GM19324 (cell line): ENCODE measurements around the gene DUSP3.

Experiments
- ATAC-seq: cut with Tn5 transposase; IDR thresholded peaks from one replicate; pipeline ENCODE4 v1.9.1; 2021; ENCODE audit warnings: mild to moderate bottlenecking, moderate library complexity; ENCODE audit not compliant: unreplicated experiment, low FRiP score

Gene DUSP3

GRCh38 chr17:43770957-43771356 lies 7.8 kb downstream of the DUSP3 start:
- no peak for ATAC-seq

- ATAC-seq: no peak
These were observed 8.9 kb downstream of the DUSP3 start for GRCh38 chr17:43769859-43770258.

- ATAC-seq: no peak
These were observed 9.4 kb downstream of the DUSP3 start for GRCh38 chr17:43769426-43769825.

- ATAC-seq: no peak
These were observed 9.8 kb downstream of the DUSP3 start for GRCh38 chr17:43768943-43769342.

GRCh38 chr17:43768382-43768781 lies 10.4 kb downstream of the DUSP3 start:
- no peak for ATAC-seq

GRCh38 chr17:43767713-43768059 lies 11.1 kb downstream of the DUSP3 start:
- ATAC-seq: no peak

- ATAC-seq: no peak
These were observed 11.6 kb downstream of the DUSP3 start for GRCh38 chr17:43767053-43767712.

- ATAC-seq: no peak
These were observed 12.2 kb downstream of the DUSP3 start for GRCh38 chr17:43766413-43767052.

GRCh38 chr17:43760254-43760852 lies 18.4 kb downstream of the DUSP3 start:
- ATAC-seq: no peak

GRCh38 chr17:43759836-43760235 lies 18.9 kb downstream of the DUSP3 start:
- ATAC-seq: no peak

- no peak for ATAC-seq
These were observed 20.1 kb downstream of the DUSP3 start, which contains the start of gene SOST for GRCh38 chr17:43758497-43759174. Gene SOST (minus strand): TSS chr17:43758791. CDS start chr17:43758741, 50 bp downstream.

GRCh38 chr17:43758086-43758485 lies 20.7 kb downstream of the DUSP3 start:
- no peak for ATAC-seq

GRCh38 chr17:43757171-43757660 lies 21.6 kb downstream of the DUSP3 start:
- no peak for ATAC-seq

- no peak for ATAC-seq
These were observed 22.6 kb downstream of the DUSP3 start for GRCh38 chr17:43756201-43756600.

- ATAC-seq: no peak
These were observed 23.3 kb downstream of the DUSP3 start for GRCh38 chr17:43755389-43755875.

GRCh38 chr17:43754947-43755346 lies 23.8 kb downstream of the DUSP3 start:
- no peak for ATAC-seq

GRCh38 chr17:43753493-43754129 lies 25.2 kb downstream of the DUSP3 start:
- ATAC-seq: no peak

GRCh38 chr17:43750153-43750552 lies 28.6 kb downstream of the DUSP3 start:
- no peak for ATAC-seq

- no peak for ATAC-seq
These were observed 33.2 kb downstream of the DUSP3 start for GRCh38 chr17:43745541-43745940.

- ATAC-seq: no peak
These were observed 37.1 kb downstream of the DUSP3 start for GRCh38 chr17:43741636-43742035.

GRCh38 chr17:43740541-43740940 lies 38.2 kb downstream of the DUSP3 start:
- ATAC-seq: no peak
